ENCODE measurements around the gene EHD4. TPM values are rescaled to one million over a fixed set of nuclear protein-coding genes. Genes with fewer than 3 reads are reported as not detected.
A peak's percentile ranks its signal among the peaks of the same experiment; 100 is the strongest.

EHD4 gene
- total and polyA plus RNA-seq, 9 of the 15 experiments (the other 6 are each of a cell fraction or from before 2014, with no cell fraction given): 0.89 to 10.3 (median 6.4) TPM

DNA sequence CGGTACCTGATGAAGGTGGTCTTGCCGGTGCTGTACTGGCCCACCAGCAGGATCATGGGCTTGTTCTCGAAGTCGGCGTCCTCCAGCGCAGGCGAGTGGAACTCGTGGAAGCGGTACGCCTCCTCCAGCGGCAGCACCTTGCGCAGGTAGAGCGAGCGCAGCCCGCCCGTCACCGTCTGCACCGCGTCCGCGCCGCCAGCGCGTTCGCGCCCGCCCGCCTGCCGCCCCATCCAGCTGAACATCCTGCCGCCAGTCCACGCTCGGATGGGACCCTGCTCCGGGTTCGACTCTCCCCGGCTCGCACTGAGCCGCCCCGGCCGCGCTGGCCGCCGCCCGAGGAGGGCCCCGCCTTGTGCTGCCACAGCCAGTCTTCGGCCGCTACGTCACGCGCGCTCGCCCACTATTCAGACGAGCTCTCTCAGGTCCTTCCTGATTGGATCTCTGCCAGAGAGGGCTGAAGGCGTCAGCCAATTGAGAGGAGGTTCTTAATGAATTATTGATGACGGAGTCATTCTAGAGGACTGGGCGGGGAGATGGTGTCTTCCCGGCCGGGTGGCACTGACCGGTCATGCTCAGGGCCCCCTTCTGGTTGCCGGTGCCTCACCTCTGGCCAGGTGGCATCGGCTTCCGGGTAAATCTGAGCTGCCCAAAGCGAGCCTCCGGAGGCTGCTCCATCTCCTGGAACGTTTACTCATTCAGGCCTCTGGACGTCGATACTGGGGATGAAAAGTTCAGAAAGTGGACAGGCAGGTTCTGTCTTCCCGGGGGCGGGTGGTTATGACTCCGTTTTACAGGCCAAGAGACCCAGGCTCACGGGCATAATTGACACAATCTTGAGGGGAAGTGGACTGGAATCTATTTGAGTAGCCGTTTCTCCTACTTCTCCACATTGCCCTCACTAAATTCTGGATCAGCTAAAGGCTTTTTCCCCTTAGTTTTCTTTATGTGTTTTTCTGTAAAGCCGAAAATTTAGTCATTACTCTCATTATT lies at the start of gene EHD4 (continued):
- peak; percentile 78; the same call in 1 of the 2 replicates for TF ChIP-seq POLR2H (tag; IDR thresholded peaks at IDR 0.05; ENCODE audit: low read depth)
- TF ChIP-seq, protein P1, sequence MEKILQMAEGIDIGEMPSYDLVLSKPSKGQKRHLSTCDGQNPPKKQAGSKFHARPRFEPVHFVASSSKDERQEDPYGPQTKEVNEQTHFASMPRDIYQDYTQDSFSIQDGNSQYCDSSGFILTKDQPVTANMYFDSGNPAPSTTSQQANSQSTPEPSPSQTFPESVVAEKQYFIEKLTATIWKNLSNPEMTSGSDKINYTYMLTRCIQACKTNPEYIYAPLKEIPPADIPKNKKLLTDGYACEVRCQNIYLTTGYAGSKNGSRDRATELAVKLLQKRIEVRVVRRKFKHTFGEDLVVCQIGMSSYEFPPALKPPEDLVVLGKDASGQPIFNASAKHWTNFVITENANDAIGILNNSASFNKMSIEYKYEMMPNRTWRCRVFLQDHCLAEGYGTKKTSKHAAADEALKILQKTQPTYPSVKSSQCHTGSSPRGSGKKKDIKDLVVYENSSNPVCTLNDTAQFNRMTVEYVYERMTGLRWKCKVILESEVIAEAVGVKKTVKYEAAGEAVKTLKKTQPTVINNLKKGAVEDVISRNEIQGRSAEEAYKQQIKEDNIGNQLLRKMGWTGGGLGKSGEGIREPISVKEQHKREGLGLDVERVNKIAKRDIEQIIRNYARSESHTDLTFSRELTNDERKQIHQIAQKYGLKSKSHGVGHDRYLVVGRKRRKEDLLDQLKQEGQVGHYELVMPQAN (IDR thresholded peaks at IDR 0.05; ENCODE audit: borderline replicate concordance): no peak
- TF ChIP-seq CAMTA2 (CRISPR knock-in tag; conservative IDR thresholded peaks at IDR 0.05): no peak
- TF ChIP-seq, protein P2, sequence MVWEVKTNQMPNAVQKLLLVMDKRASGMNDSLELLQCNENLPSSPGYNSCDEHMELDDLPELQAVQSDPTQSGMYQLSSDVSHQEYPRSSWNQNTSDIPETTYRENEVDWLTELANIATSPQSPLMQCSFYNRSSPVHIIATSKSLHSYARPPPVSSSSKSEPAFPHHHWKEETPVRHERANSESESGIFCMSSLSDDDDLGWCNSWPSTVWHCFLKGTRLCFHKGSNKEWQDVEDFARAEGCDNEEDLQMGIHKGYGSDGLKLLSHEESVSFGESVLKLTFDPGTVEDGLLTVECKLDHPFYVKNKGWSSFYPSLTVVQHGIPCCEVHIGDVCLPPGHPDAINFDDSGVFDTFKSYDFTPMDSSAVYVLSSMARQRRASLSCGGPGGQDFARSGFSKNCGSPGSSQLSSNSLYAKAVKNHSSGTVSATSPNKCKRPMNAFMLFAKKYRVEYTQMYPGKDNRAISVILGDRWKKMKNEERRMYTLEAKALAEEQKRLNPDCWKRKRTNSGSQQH (CRISPR knock-in tag; IDR thresholded peaks at IDR 0.05): no peak
- TF ChIP-seq ZC3H4 (CRISPR knock-in tag; IDR thresholded peaks at IDR 0.05; ENCODE audit: borderline replicate concordance): no peak
- 0 out of 2 replicates have a peak, but pooled peaks have one; percentile 57 for TF ChIP-seq JUN (IDR thresholded peaks at IDR 0.05; ENCODE audit: borderline replicate concordance, low read depth, low read length)
- no peak for TF ChIP-seq JUN (CRISPR knock-in tag; IDR thresholded peaks at IDR 0.05; ENCODE audit: borderline replicate concordance)
- peak; percentile 87 for TF ChIP-seq KDM5B (IDR thresholded peaks at IDR 0.05; ENCODE audit: insufficient replicate concordance, low read depth, low read length)
- TF ChIP-seq NR2C2 (CRISPR knock-in tag; IDR thresholded peaks at IDR 0.05): no peak
- TF ChIP-seq NR2C2 (tag; IDR thresholded peaks at IDR 0.05): no peak; the same call in 1 of the 2 replicates
- TF ChIP-seq, protein P3, sequence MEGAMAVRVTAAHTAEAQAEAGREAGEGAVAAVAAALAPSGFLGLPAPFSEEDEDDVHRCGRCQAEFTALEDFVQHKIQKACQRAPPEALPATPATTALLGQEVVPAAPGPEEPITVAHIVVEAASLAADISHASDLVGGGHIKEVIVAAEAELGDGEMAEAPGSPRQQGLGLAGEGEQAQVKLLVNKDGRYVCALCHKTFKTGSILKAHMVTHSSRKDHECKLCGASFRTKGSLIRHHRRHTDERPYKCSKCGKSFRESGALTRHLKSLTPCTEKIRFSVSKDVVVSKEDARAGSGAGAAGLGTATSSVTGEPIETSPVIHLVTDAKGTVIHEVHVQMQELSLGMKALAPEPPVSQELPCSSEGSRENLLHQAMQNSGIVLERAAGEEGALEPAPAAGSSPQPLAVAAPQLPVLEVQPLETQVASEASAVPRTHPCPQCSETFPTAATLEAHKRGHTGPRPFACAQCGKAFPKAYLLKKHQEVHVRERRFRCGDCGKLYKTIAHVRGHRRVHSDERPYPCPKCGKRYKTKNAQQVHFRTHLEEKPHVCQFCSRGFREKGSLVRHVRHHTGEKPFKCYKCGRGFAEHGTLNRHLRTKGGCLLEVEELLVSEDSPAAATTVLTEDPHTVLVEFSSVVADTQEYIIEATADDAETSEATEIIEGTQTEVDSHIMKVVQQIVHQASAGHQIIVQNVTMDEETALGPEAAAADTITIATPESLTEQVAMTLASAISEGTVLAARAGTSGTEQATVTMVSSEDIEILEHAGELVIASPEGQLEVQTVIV (CRISPR knock-in tag; IDR thresholded peaks at IDR 0.05; ENCODE audit: borderline replicate concordance): no peak
- no peak for TF ChIP-seq PHTF2 (CRISPR knock-in tag; IDR thresholded peaks at IDR 0.05)
- TF ChIP-seq ZNF780A (CRISPR knock-in tag; IDR thresholded peaks at IDR 0.05): no peak
- no peak for TF ChIP-seq RBM22 (IDR thresholded peaks at IDR 0.05; ENCODE audit: low read depth, low read length, poor library complexity, severe bottlenecking)
- TF ChIP-seq MNT (conservative IDR thresholded peaks at IDR 0.05): peak; percentile 45 to 73; a peak in 3 of 4 replicates
- 0 out of 2 replicates have a peak, but pooled peaks have one; percentile 24 for TF ChIP-seq ZNF583 (CRISPR knock-in tag; IDR thresholded peaks at IDR 0.05)
- no peak for TF ChIP-seq NELFE (IDR thresholded peaks at IDR 0.05; ENCODE audit: insufficient read depth, insufficient read length)
- no peak for TF ChIP-seq ZNF175 (CRISPR knock-in tag; IDR thresholded peaks at IDR 0.05; ENCODE audit: low read depth)
- no peak for TF ChIP-seq OTX1 (CRISPR knock-in tag; IDR thresholded peaks at IDR 0.05)

Measured in K562 (cell line).